ENCODE data around the gene CORO6. TPM values are rescaled to one million over a fixed set of nuclear protein-coding genes. Genes with fewer than 3 reads are reported as not detected.

The CORO6 gene
- total RNA-seq, 1 experiment from 2014 or later = 2.8 TPM

DNA sequence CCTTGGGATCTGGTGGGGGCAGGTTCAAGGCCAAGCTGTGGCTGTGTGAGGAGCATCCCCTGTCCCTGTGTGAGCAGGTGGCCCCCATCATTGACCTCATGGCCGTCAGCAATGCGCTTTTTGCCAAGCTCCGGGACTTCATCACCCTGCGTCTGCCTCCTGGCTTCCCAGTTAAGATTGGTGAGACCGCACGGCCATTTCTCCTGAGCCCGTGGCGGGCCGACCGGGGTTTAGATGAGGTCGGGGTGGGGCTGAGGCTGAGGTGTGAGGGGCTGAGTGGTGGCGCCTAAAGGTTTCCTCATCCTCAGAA lies 10.7 kb downstream of the CORO6 start:
- intact Hi-C loops (cut with micrococcal nuclease; ENCODE audit: unreplicated experiment) = no loop called here
- H3K4me3 Mint-ChIP-seq (ENCODE audit: unreplicated experiment) = no peak overlapping the region

GRCh38 chr17:29611351-29612093 lies 11.2 kb downstream of the CORO6 start:
- BruUV-seq (replicated peaks) = no TSS peak
- no peak for DNase-seq
- peaks cover under 1% of the 10 kb centered on the region for H3K4me1 Mint-ChIP-seq (ENCODE audit: low read depth, unreplicated experiment)
- H3K27me3 Mint-ChIP-seq (ENCODE audit: insufficient read depth, unreplicated experiment) = no peaks in the 10 kb centered on the region
- H3K9me3 Mint-ChIP-seq (ENCODE audit: unreplicated experiment) = no peaks in the 10 kb centered on the region
- intact Hi-C loops (cut with micrococcal nuclease; ENCODE audit: unreplicated experiment) = no loop called here
- H3K4me1 ChIP-seq = peaks cover 8% of the 10 kb centered on the region; the same call in 1 of the 2 replicates
- H3K27me3 ChIP-seq (replicated peaks; ENCODE audit: control insufficient read depth, insufficient read depth, low read length) = peaks cover 5% of the 10 kb centered on the region; the same call in 1 of the 2 replicates
- no peaks in the 10 kb centered on the region for H3K36me3 ChIP-seq (ENCODE audit: control insufficient read depth, insufficient read depth, low read length)
- TF ChIP-seq, protein P1, sequence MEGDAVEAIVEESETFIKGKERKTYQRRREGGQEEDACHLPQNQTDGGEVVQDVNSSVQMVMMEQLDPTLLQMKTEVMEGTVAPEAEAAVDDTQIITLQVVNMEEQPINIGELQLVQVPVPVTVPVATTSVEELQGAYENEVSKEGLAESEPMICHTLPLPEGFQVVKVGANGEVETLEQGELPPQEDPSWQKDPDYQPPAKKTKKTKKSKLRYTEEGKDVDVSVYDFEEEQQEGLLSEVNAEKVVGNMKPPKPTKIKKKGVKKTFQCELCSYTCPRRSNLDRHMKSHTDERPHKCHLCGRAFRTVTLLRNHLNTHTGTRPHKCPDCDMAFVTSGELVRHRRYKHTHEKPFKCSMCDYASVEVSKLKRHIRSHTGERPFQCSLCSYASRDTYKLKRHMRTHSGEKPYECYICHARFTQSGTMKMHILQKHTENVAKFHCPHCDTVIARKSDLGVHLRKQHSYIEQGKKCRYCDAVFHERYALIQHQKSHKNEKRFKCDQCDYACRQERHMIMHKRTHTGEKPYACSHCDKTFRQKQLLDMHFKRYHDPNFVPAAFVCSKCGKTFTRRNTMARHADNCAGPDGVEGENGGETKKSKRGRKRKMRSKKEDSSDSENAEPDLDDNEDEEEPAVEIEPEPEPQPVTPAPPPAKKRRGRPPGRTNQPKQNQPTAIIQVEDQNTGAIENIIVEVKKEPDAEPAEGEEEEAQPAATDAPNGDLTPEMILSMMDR (IDR thresholded peaks at IDR 0.05; ENCODE audit: insufficient read depth in 1 of 2, low read depth in 1 of 2, low read length in 1 of 2, severe bottlenecking in 1 of 2, unreplicated experiment in 1 of 2) = no peak
- no peak overlapping the region for H3K4me3 Mint-ChIP-seq (ENCODE audit: unreplicated experiment)
- H3K9me3 ChIP-seq = no peaks in the 10 kb centered on the region
- H3K36me3 Mint-ChIP-seq (ENCODE audit: insufficient read depth, unreplicated experiment) = no peaks in the 10 kb centered on the region
- CTCF ChIA-PET = no interaction called here
- POLR2A ChIA-PET = no interaction called here
- no peak overlapping the region for H3K4me3 ChIP-seq (ENCODE audit: low read depth, low read length)
- H3K27ac Mint-ChIP-seq (ENCODE audit: unreplicated experiment) = no peak overlapping the region

More for the DNA sequence above, 10.7 kb downstream of the CORO6 start:
- no peaks in the 10 kb centered on the region for H3K9me3 Mint-ChIP-seq (ENCODE audit: unreplicated experiment)
- H3K36me3 ChIP-seq (ENCODE audit: control insufficient read depth, insufficient read depth, low read length) = no peaks in the 10 kb centered on the region
- TF ChIP-seq, protein P1 (IDR thresholded peaks at IDR 0.05; ENCODE audit: insufficient read depth in 1 of 2, low read depth in 1 of 2, low read length in 1 of 2, severe bottlenecking in 1 of 2, unreplicated experiment in 1 of 2) = no peak
- peaks cover 14% of the 10 kb centered on the region for H3K4me1 ChIP-seq
- DNase-seq = no peak
- H3K27me3 ChIP-seq (replicated peaks; ENCODE audit: control insufficient read depth, insufficient read depth, low read length) = peaks cover 8% of the 10 kb centered on the region
- no peaks in the 10 kb centered on the region for H3K36me3 Mint-ChIP-seq (ENCODE audit: insufficient read depth, unreplicated experiment)
- no peak overlapping the region for H3K4me3 ChIP-seq (ENCODE audit: low read depth, low read length)
- no peaks in the 10 kb centered on the region for H3K9me3 ChIP-seq
- no TSS peak for BruUV-seq (replicated peaks)
- H3K27me3 Mint-ChIP-seq (ENCODE audit: insufficient read depth, unreplicated experiment) = peaks cover 4% of the 10 kb centered on the region
- no peak overlapping the region for H3K27ac Mint-ChIP-seq (ENCODE audit: unreplicated experiment)
- ChIA-PET POLR2A (no interaction called here), CTCF (no interaction called here)
- peaks cover 6% of the 10 kb centered on the region for H3K4me1 Mint-ChIP-seq (ENCODE audit: low read depth, unreplicated experiment)

DNA sequence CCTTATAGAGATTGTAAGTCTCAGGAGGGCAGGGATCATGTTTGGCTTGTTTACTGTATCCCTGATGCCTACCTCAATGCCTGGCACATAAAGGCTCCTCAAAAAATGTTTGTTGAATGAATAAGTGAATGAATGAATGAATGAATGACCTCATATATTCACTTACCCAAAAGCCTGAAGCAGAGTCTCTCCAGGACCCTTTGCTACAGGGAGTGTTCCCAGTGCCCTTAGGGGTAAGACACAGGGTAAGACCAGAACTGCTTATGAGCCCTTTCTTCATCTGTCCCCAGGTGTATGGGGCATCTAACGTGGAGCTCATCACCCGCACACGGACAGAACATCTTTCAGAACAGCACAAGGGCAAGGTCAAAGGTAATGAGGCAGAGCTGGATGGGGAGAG lies 12.3 kb downstream of the CORO6 start:
- H3K4me3 Mint-ChIP-seq (ENCODE audit: unreplicated experiment) = no peak overlapping the region
- POLR2A ChIA-PET = no interaction called here
- no peaks in the 10 kb centered on the region for H3K36me3 ChIP-seq (ENCODE audit: control insufficient read depth, insufficient read depth, low read length)
- H3K9me3 ChIP-seq = no peaks in the 10 kb centered on the region
- DNase-seq = no peak
- BruUV-seq (replicated peaks) = no TSS peak
- intact Hi-C loops (cut with micrococcal nuclease; ENCODE audit: unreplicated experiment) = no loop called here
- no peaks in the 10 kb centered on the region for H3K27me3 Mint-ChIP-seq (ENCODE audit: insufficient read depth, unreplicated experiment)
- H3K4me3 ChIP-seq (ENCODE audit: low read depth, low read length) = no peak overlapping the region
- H3K9me3 Mint-ChIP-seq (ENCODE audit: unreplicated experiment) = no peaks in the 10 kb centered on the region
- H3K4me1 ChIP-seq = peaks cover 5% of the 10 kb centered on the region; the same call in 1 of the 2 replicates
- no peak overlapping the region for H3K27ac Mint-ChIP-seq (ENCODE audit: unreplicated experiment)
- no peaks in the 10 kb centered on the region for H3K4me1 Mint-ChIP-seq (ENCODE audit: low read depth, unreplicated experiment)
- no peaks in the 10 kb centered on the region for H3K36me3 Mint-ChIP-seq (ENCODE audit: insufficient read depth, unreplicated experiment)
- CTCF ChIA-PET = interaction anchor here (0.5 kb wide), 1 partner anchor 38 kb away, joined by 3 read pairs; no protein-coding TSS in a partner anchor
- H3K27me3 ChIP-seq (replicated peaks; ENCODE audit: control insufficient read depth, insufficient read depth, low read length) = no peaks in the 10 kb centered on the region
- TF ChIP-seq, protein P1 (IDR thresholded peaks at IDR 0.05; ENCODE audit: insufficient read depth in 1 of 2, low read depth in 1 of 2, low read length in 1 of 2, severe bottlenecking in 1 of 2, unreplicated experiment in 1 of 2) = no peak

All from Caco-2 (cell line).